ENCODE data around the gene TMA7B.
"Not testable (repeated sequence)": the region's sequence is repeated elsewhere in the genome, so short reads cannot be mapped to it uniquely, and the experiment has no call there.

The TMA7B gene

GRCh38 chr22:39933741-39934140 lies 26.5 kb upstream of the TMA7B start:
- no peak for DNase-seq

- DNase-seq: no peak
Observed at GRCh38 chr22:39935116-39935515, 25.1 kb upstream of the TMA7B start.

- DNase-seq: no peak
Observed at GRCh38 chr22:39935612-39936011, 24.6 kb upstream of the TMA7B start.

GRCh38 chr22:39936523-39937145 lies 23.6 kb upstream of the TMA7B start:
- DNase-seq: no peak

GRCh38 chr22:39937906-39938305 lies 22.3 kb upstream of the TMA7B start:
- no peak for DNase-seq

- no peak for DNase-seq
Observed at GRCh38 chr22:39938509-39939111, 21.6 kb upstream of the TMA7B start.

- DNase-seq: no peak
Observed at GRCh38 chr22:39939830-39940229, 20.4 kb upstream of the TMA7B start.

- DNase-seq: no peak
Observed at GRCh38 chr22:39940757-39941305, 19.4 kb upstream of the TMA7B start.

- no peak for DNase-seq
Observed at GRCh38 chr22:39941601-39942000, 18.6 kb upstream of the TMA7B start.

- no peak for DNase-seq
Observed at GRCh38 chr22:39942439-39943230, 17.6 kb upstream of the TMA7B start.

- DNase-seq: no peak
Observed at GRCh38 chr22:39943337-39943736, 16.9 kb upstream of the TMA7B start.

GRCh38 chr22:39943953-39944872 lies 16.0 kb upstream of the TMA7B start:
- no peak for DNase-seq

- DNase-seq: no peak
Observed at GRCh38 chr22:39946126-39946502, 14.1 kb upstream of the TMA7B start.

GRCh38 chr22:39946503-39947219 lies 13.5 kb upstream of the TMA7B start:
- no peak for DNase-seq

- no peak for DNase-seq
Observed at GRCh38 chr22:39947220-39948216, 12.7 kb upstream of the TMA7B start.

GRCh38 chr22:39949964-39950737 lies 10.0 kb upstream of the TMA7B start:
- no peak for DNase-seq

GRCh38 chr22:39951603-39952293 lies 8.4 kb upstream of the TMA7B start:
- DNase-seq: not testable (repeated sequence)

- DNase-seq: no peak
Observed at GRCh38 chr22:39952347-39952746, 7.8 kb upstream of the TMA7B start.

GRCh38 chr22:39953101-39953500 lies 7.1 kb upstream of the TMA7B start:
- no peak for DNase-seq

Data from NK-92 treated with Interleukin-12 subunit alpha and Interleukin-12 subunit beta, amount 100 ng/mL, for 24 hours (cell line).